ENCODE measurements around the gene RELN. TPM values are rescaled to one million over a fixed set of nuclear protein-coding genes. Genes with fewer than 3 reads are reported as not detected.

RELN gene
- total RNA-seq, 1 donor from 2014 or later, result 0.11 TPM

- Histone ChIP-seq H3K9me3 (no peaks in the 10 kb centered on the region), H3K27ac (no peak overlapping the region), H3K4me1 (no peaks in the 10 kb centered on the region), H3K36me3 (no peaks in the 10 kb centered on the region), H3K27me3 (no peaks in the 10 kb centered on the region), H3K4me3 (no peak overlapping the region)
- intact Hi-C loops (cut with DNase I), result no loop called here
- TF ChIP-seq CTCF (IDR thresholded peaks at IDR 0.05), result no peak
- DNase-seq (ENCODE audit: low spot score in 2 of 2), result no peak
Measured at GRCh38 chr7:103580031-103580430, 409.4 kb downstream of the RELN start.

DNA sequence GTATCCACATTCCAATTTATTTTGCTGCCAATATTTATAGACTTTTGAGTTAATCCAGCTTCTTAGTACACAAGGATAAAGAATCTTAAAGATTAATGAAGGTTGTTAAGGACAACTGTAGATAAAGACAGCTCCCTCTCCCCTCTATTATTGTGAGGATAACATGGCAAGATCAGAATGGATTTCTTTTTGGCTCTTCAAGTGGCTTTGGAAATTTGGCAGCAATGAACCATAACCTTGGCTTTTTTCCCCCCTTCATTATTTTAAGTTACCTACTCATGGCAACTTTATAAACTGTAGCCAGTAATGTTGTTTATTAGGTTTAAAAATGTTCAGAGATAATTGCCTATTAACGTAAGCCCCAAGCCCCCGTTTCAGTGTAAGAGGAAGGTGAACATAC, 412.4 kb downstream of the RELN start:
- Histone ChIP-seq H3K4me3 (no peak overlapping the region), H3K36me3 (no peaks in the 10 kb centered on the region), H3K9me3 (no peaks in the 10 kb centered on the region), H3K27me3 (no peaks in the 10 kb centered on the region), H3K4me1 (no peaks in the 10 kb centered on the region), H3K27ac (no peak overlapping the region)
- DNase-seq (ENCODE audit: low spot score in 2 of 2), result no peak
- intact Hi-C loops (cut with DNase I), result no loop called here
- no peak for TF ChIP-seq CTCF (IDR thresholded peaks at IDR 0.05)

- no peaks in the 10 kb centered on the region for H3K27me3 ChIP-seq
- no peak for TF ChIP-seq CTCF (IDR thresholded peaks at IDR 0.05)
- H3K9me3 ChIP-seq, result no peaks in the 10 kb centered on the region
- no peaks in the 10 kb centered on the region for H3K36me3 ChIP-seq
- no peak overlapping the region for H3K4me3 ChIP-seq
- intact Hi-C loops (cut with DNase I), result no loop called here
- H3K4me1 ChIP-seq, result no peaks in the 10 kb centered on the region
- no peak overlapping the region for H3K27ac ChIP-seq
- DNase-seq (ENCODE audit: low spot score in 2 of 2), result no peak
Measured at GRCh38 chr7:103576641-103577040, 412.8 kb downstream of the RELN start.

DNA sequence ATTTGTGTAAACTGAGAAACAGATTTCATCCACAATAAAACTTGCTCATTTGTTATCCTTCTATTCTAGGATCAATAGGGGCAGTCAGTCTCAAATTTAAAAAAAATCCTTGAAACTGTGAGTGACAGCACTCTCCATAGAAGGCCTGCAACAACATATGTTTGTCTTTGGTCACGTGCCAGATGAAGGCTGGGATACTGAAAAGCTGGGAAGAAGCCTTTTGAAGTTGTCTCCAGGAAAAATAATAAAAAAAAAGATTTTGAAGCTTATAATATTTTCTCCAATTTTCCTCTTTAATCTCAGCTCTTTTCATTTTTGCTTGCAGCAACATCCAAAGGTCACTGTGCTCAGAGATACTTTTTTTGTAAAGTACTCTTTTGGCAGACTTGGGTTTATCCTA, 414.9 kb downstream of the RELN start:
- intact Hi-C loops (cut with DNase I), result no loop called here
- DNase-seq (ENCODE audit: low spot score in 2 of 2), result no peak
- no peak overlapping the region for H3K27ac ChIP-seq

DNA sequence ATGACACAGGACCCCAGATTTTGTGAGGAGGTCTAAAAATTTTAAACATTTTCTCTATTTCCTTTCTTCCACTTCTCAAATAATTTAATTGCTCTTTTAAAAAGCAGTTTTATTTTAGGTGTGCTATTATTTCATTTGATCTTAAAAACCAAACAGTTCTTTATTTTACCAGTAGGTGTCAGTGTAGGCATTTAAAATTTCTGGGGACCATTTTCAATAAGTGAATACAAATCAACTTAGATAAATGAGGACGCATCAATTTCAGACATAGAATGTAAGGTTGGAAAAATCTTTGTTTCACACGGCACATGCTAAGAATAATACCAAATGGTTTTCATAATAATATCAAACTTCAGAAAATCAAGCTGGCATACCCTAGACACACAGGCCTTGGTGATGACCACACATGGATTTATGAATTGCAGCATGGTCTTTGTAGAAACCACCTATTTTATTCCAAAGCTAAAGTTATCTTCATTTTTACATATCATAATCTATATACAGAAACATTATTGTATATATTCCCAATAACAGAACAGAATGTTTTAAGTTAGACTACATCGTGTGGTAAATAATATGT, 415.9 kb downstream of the RELN start:
- intact Hi-C loops (cut with DNase I), result no loop called here
- H3K27me3 ChIP-seq, result no peaks in the 10 kb centered on the region
- no peaks in the 10 kb centered on the region for H3K4me1 ChIP-seq
- no peak for DNase-seq (ENCODE audit: low spot score in 2 of 2)
- no peak overlapping the region for H3K4me3 ChIP-seq
- H3K36me3 ChIP-seq, result no peaks in the 10 kb centered on the region
- H3K27ac ChIP-seq, result no peak overlapping the region
- no peaks in the 10 kb centered on the region for H3K9me3 ChIP-seq
- TF ChIP-seq CTCF (IDR thresholded peaks at IDR 0.05), result peak; percentile 6 to 55 (median 40)

More for the DNA sequence above, 414.9 kb downstream of the RELN start:
- H3K36me3 ChIP-seq, result no peaks in the 10 kb centered on the region
- no peak overlapping the region for H3K4me3 ChIP-seq
- H3K27me3 ChIP-seq, result no peaks in the 10 kb centered on the region
- no peaks in the 10 kb centered on the region for H3K4me1 ChIP-seq
- H3K9me3 ChIP-seq, result no peaks in the 10 kb centered on the region
- TF ChIP-seq CTCF (IDR thresholded peaks at IDR 0.05), result no peak

GRCh38 chr7:103571586-103571985, 417.9 kb downstream of the RELN start:
- H3K27ac ChIP-seq, result no peak overlapping the region
- no peak for TF ChIP-seq CTCF (IDR thresholded peaks at IDR 0.05)
- H3K9me3 ChIP-seq, result no peaks in the 10 kb centered on the region
- H3K4me3 ChIP-seq, result no peak overlapping the region
- no peaks in the 10 kb centered on the region for H3K27me3 ChIP-seq
- DNase-seq (ENCODE audit: low spot score in 2 of 2), result no peak
- intact Hi-C loops (cut with DNase I), result no loop called here
- no peaks in the 10 kb centered on the region for H3K4me1 ChIP-seq
- H3K36me3 ChIP-seq, result no peaks in the 10 kb centered on the region
